ENCODE measurements around the gene USP54.
"Not testable (repeated sequence)": the region's sequence is repeated elsewhere in the genome, so short reads cannot be mapped to it uniquely, and the experiment has no call there.

Gene USP54

DNA sequence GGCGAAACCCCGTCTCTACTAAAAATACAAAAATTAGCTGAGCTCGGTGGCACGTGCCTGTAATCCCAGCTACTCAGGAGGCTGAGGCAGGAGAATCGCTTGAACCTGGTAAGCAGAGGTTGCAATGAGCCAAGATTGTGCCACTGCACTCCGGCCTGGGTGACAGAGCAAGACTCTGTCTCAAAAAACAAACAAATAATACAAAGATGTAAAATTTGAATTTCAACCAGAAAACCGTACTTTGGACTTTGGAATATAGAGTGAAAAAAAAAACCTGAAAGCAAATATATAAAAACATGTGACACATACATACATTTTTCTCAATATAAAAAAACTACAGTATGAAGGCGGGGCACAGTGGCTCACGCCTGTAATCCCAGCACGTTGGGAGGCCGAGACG, 29.8 kb upstream of the USP54 start:
- not testable (repeated sequence) for H3K9me3 ChIP-seq (ENCODE audit: control insufficient read depth, insufficient read depth, low read length); H3K4me3 ChIP-seq (ENCODE audit: low read depth, low read length); H3K4me1 ChIP-seq (ENCODE audit: control insufficient read depth, insufficient read depth, low read length); H3K36me3 ChIP-seq (ENCODE audit: control insufficient read depth, insufficient read depth, low read length); H3K9ac ChIP-seq (ENCODE audit: low read depth, low read length); H3K27me3 ChIP-seq (ENCODE audit: control insufficient read depth, insufficient read depth, low read length)

DNA sequence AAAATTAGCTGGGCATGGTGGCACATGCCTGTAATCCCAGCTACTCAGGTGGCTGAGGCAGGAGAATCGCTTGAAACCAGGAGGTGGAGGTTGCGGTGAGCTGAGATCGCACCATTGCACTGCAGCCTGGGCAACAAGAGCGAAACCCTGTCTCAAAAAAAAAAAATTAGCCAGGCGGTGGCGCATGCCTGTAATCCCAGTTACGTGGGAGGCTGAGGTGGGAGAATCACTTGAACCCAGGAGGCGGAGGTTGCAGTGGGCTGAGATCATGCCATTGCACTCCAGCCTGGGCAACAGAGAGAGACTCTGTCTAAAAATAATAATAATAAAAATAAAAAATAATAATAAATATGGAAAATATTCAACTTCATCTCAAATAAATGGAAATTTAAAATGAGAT, 26.0 kb upstream of the USP54 start:
- H3K9ac ChIP-seq (ENCODE audit: low read depth, low read length); H3K9me3 ChIP-seq (ENCODE audit: control insufficient read depth, insufficient read depth, low read length); H3K36me3 ChIP-seq (ENCODE audit: control insufficient read depth, insufficient read depth, low read length); H3K27me3 ChIP-seq (ENCODE audit: control insufficient read depth, insufficient read depth, low read length); H3K4me1 ChIP-seq (ENCODE audit: control insufficient read depth, insufficient read depth, low read length); H3K4me3 ChIP-seq (ENCODE audit: low read depth, low read length): not testable (repeated sequence)

- Histone ChIP-seq H3K4me3 (ENCODE audit: low read depth, low read length) (no peak overlapping the region), H3K4me1 (ENCODE audit: control insufficient read depth, insufficient read depth, low read length) (no peaks in the 10 kb centered on the region), H3K9me3 (ENCODE audit: control insufficient read depth, insufficient read depth, low read length) (no peaks in the 10 kb centered on the region), H3K27me3 (ENCODE audit: control insufficient read depth, insufficient read depth, low read length) (no peaks in the 10 kb centered on the region), H3K36me3 (ENCODE audit: control insufficient read depth, insufficient read depth, low read length) (no peaks in the 10 kb centered on the region), H3K9ac (ENCODE audit: low read depth, low read length) (no peak overlapping the region)
These were observed 23.6 kb upstream of the USP54 start for GRCh38 chr10:73614720-73615119.

DNA sequence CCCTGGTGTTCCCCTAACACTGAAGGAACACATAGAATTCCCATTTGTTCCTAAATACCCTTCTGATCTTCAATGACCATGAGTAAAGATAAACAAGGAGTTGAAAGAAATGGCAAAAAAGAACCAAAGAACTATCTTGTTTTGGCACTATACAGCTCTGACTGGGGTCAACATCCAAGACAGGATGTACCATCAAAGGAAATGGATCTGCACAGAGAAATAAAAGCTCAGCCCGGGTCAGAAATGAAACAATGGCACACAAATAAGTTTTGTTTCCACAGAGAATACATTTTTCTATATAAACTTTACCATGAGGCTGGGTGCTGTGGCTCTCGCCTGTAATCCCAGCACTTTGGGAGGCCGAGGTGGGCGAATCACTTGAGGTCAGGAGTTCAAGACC, 18.0 kb upstream of the USP54 start:
- H3K4me3 ChIP-seq (ENCODE audit: low read depth, low read length), result no peak overlapping the region
- H3K9ac ChIP-seq (ENCODE audit: low read depth, low read length), result no peak overlapping the region
- H3K9me3 ChIP-seq (ENCODE audit: control insufficient read depth, insufficient read depth, low read length), result no peaks in the 10 kb centered on the region
- H3K27me3 ChIP-seq (ENCODE audit: control insufficient read depth, insufficient read depth, low read length), result no peaks in the 10 kb centered on the region
- H3K36me3 ChIP-seq (ENCODE audit: control insufficient read depth, insufficient read depth, low read length), result no peaks in the 10 kb centered on the region
- H3K4me1 ChIP-seq (ENCODE audit: control insufficient read depth, insufficient read depth, low read length), result no peaks in the 10 kb centered on the region

GRCh38 chr10:73601486-73601921, 10.4 kb upstream of the USP54 start:
- H3K9ac ChIP-seq (ENCODE audit: low read depth, low read length), result no peak overlapping the region
- H3K27me3 ChIP-seq (ENCODE audit: control insufficient read depth, insufficient read depth, low read length), result no peaks in the 10 kb centered on the region
- no peak overlapping the region for H3K4me3 ChIP-seq (ENCODE audit: low read depth, low read length)

DNA sequence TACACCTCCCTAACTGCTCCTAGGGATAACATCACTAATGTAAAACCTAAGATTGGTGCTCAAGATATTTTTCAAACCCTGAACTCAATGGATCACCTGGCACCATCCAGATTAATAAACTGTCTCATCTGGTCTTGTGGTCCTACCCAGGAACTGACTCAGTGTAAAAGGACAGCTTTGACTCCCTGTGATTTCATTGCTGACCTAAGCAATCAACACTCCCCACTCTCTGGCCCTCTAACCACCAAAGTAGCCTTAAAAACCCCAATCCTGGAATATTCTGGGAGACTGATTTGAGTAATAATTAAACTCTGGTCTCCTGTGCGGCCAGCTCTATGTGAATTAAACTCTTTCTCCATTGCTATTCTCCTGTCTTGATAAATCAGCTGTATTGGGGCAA, 6.2 kb upstream of the USP54 start:
- Histone ChIP-seq H3K9ac (ENCODE audit: low read depth, low read length) (no peak overlapping the region), H3K27me3 (ENCODE audit: control insufficient read depth, insufficient read depth, low read length) (no peaks in the 10 kb centered on the region), H3K9me3 (ENCODE audit: control insufficient read depth, insufficient read depth, low read length) (no peaks in the 10 kb centered on the region), H3K36me3 (ENCODE audit: control insufficient read depth, insufficient read depth, low read length) (no peaks in the 10 kb centered on the region), H3K4me3 (ENCODE audit: low read depth, low read length) (no peak overlapping the region), H3K4me1 (ENCODE audit: control insufficient read depth, insufficient read depth, low read length) (peaks cover 11% of the 10 kb centered on the region)

More at GRCh38 chr10:73601486-73601921, 10.4 kb upstream of the USP54 start:
- H3K9me3 ChIP-seq (ENCODE audit: control insufficient read depth, insufficient read depth, low read length), result no peaks in the 10 kb centered on the region
- H3K4me1 ChIP-seq (ENCODE audit: control insufficient read depth, insufficient read depth, low read length), result peaks cover 6% of the 10 kb centered on the region
- no peaks in the 10 kb centered on the region for H3K36me3 ChIP-seq (ENCODE audit: control insufficient read depth, insufficient read depth, low read length)

GRCh38 chr10:73593812-73594211, 2.7 kb upstream of the USP54 start:
- H3K9ac ChIP-seq (ENCODE audit: low read depth, low read length), result no peak overlapping the region
- H3K4me3 ChIP-seq (ENCODE audit: low read depth, low read length), result no peak overlapping the region
- peaks cover 24% of the 10 kb centered on the region for H3K4me1 ChIP-seq (ENCODE audit: control insufficient read depth, insufficient read depth, low read length)
- H3K27me3 ChIP-seq (ENCODE audit: control insufficient read depth, insufficient read depth, low read length), result no peaks in the 10 kb centered on the region
- no peaks in the 10 kb centered on the region for H3K9me3 ChIP-seq (ENCODE audit: control insufficient read depth, insufficient read depth, low read length)
- H3K36me3 ChIP-seq (ENCODE audit: control insufficient read depth, insufficient read depth, low read length), result no peaks in the 10 kb centered on the region

DNA sequence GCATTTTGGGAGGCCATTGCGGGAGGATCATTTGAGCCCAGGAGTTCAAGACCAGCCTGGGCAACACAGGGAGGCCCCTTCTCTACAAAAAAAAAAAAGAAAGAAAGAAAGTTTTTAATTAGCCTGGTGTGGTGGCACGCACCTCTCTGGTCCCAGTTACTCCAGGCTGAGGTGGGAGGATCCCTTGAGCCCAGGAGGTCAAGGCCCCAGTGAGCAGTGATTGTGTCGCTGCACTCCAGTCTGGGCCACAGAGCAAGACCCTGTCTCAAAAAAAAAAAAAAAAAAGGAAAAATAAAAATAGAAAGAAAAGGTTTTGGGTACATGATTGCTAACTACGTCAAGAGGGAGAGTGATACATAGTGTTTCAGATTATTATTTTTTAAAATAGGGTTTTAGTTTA, 2.0 kb upstream of the USP54 start:
- H3K27me3 ChIP-seq (ENCODE audit: control insufficient read depth, insufficient read depth, low read length), result no peaks in the 10 kb centered on the region
- H3K9ac ChIP-seq (ENCODE audit: low read depth, low read length), result no peak overlapping the region
- no peaks in the 10 kb centered on the region for H3K9me3 ChIP-seq (ENCODE audit: control insufficient read depth, insufficient read depth, low read length)
- peaks cover 24% of the 10 kb centered on the region for H3K4me1 ChIP-seq (ENCODE audit: control insufficient read depth, insufficient read depth, low read length)
- no peaks in the 10 kb centered on the region for H3K36me3 ChIP-seq (ENCODE audit: control insufficient read depth, insufficient read depth, low read length)
- H3K4me3 ChIP-seq (ENCODE audit: low read depth, low read length), result no peak overlapping the region

DNA sequence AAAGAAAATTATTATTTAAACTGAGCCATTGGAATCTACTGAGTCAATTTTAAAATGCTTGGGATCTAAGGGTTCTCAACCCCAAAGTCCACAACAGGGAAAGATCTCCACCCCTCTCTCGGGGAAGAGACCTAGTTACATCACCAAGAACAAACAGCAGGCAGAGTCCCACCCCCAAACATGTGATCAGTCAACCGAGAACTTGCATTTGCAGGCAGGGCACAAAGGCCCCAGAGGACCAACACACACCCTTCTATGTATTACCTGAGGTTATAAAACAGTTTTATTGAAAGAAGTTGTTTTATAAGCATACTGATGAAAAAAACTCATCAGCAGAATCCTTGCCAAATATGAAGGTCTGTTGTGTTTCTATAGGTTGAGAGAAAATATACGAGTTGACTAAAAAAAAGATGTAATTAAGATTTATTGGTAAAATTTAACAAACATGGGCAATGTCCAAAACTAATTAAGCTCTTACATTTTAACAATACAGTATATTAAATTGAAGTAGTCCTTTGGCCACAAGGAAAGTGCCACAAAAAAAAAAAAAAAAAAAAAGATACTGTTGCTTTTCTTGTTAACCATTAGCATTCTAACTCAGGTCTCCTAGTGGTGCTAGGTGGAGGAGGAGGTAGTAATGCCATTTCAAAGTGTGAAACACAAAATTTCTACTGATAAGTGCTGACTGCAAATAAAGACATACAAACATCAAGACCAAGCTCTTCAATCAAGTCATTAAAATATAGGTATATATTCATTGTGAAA, 975 bp upstream of the USP54 start:
- H3K4me3 ChIP-seq (ENCODE audit: low read depth, low read length), result peak overlapping the region; percentile 33
- peak overlapping the region; percentile 48 for H3K9ac ChIP-seq (ENCODE audit: low read depth, low read length)

DNA sequence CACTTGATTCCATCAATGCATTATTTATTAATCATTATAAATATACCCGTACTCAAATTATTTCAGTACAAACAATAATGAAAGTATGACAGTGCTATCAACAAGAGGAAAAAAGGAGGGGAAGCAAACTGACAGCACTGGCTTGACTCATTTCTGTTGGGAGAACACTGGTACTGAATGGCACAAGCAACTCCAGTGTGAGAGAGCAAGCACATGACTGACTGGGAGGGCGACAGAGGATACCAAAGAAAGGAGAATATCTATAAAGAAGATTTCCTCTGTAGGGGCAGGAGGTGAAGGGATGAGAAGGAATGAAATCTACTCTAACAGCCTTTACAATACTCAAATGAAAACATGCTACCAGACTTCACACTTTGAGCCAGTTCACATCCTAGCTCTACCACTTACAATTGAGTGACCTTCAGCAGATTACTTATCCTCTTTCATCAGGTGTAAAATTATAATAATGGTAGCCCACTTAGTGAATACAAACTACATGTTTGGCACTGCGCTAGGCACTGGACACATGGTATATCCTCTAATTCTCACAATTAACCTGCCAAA, 1.5 kb downstream of the USP54 start:
- Histone ChIP-seq H3K27me3 (ENCODE audit: control insufficient read depth, insufficient read depth, low read length) (no peaks in the 10 kb centered on the region), H3K9me3 (ENCODE audit: control insufficient read depth, insufficient read depth, low read length) (no peaks in the 10 kb centered on the region), H3K4me1 (ENCODE audit: control insufficient read depth, insufficient read depth, low read length) (peaks cover 24% of the 10 kb centered on the region), H3K4me3 (ENCODE audit: low read depth, low read length) (peak overlapping the region; percentile 14), H3K9ac (ENCODE audit: low read depth, low read length) (peak overlapping the region; percentile 13), H3K36me3 (ENCODE audit: control insufficient read depth, insufficient read depth, low read length) (no peaks in the 10 kb centered on the region)

More for the DNA sequence above, 975 bp upstream of the USP54 start:
- Histone ChIP-seq H3K9me3 (ENCODE audit: control insufficient read depth, insufficient read depth, low read length) (no peaks in the 10 kb centered on the region), H3K27me3 (ENCODE audit: control insufficient read depth, insufficient read depth, low read length) (no peaks in the 10 kb centered on the region), H3K36me3 (ENCODE audit: control insufficient read depth, insufficient read depth, low read length) (no peaks in the 10 kb centered on the region), H3K4me1 (ENCODE audit: control insufficient read depth, insufficient read depth, low read length) (peaks cover 24% of the 10 kb centered on the region)

- no peaks in the 10 kb centered on the region for H3K27me3 ChIP-seq (ENCODE audit: control insufficient read depth, insufficient read depth, low read length)
- no peak overlapping the region for H3K9ac ChIP-seq (ENCODE audit: low read depth, low read length)
- peaks cover 24% of the 10 kb centered on the region for H3K4me1 ChIP-seq (ENCODE audit: control insufficient read depth, insufficient read depth, low read length)
- H3K4me3 ChIP-seq (ENCODE audit: low read depth, low read length), result no peak overlapping the region
- no peaks in the 10 kb centered on the region for H3K9me3 ChIP-seq (ENCODE audit: control insufficient read depth, insufficient read depth, low read length)
- no peaks in the 10 kb centered on the region for H3K36me3 ChIP-seq (ENCODE audit: control insufficient read depth, insufficient read depth, low read length)
These were observed 2.5 kb downstream of the USP54 start for GRCh38 chr10:73588656-73589055.

GRCh38 chr10:73586583-73586984, 4.6 kb downstream of the USP54 start:
- H3K9ac ChIP-seq (ENCODE audit: low read depth, low read length), result no peak overlapping the region
- H3K4me3 ChIP-seq (ENCODE audit: low read depth, low read length), result no peak overlapping the region
- peaks cover 15% of the 10 kb centered on the region for H3K4me1 ChIP-seq (ENCODE audit: control insufficient read depth, insufficient read depth, low read length)
- H3K9me3 ChIP-seq (ENCODE audit: control insufficient read depth, insufficient read depth, low read length), result no peaks in the 10 kb centered on the region
- no peaks in the 10 kb centered on the region for H3K27me3 ChIP-seq (ENCODE audit: control insufficient read depth, insufficient read depth, low read length)
- no peaks in the 10 kb centered on the region for H3K36me3 ChIP-seq (ENCODE audit: control insufficient read depth, insufficient read depth, low read length)
